ENCODE data around the gene ENTHD1. TPM values are rescaled to one million over a fixed set of nuclear protein-coding genes. Genes with fewer than 3 reads are reported as not detected.

The ENTHD1 gene
- total and polyA plus RNA-seq, 2 of the 8 experiments (the other 6 are each of a cell fraction or from before 2014, with no cell fraction given) = not detected

- TF ChIP-seq CHD7 (IDR thresholded peaks at IDR 0.05; ENCODE audit: insufficient replicate concordance, low read length) (no peak), SAP30 (IDR thresholded peaks at IDR 0.05; ENCODE audit: insufficient read depth, insufficient replicate concordance, low read length) (no peak), KDM1A (IDR thresholded peaks at IDR 0.05; ENCODE audit: borderline replicate concordance, low read length) (no peak), GTF2F1 (IDR thresholded peaks at IDR 0.05; ENCODE audit: borderline replicate concordance, low read depth, low read length) (no peak), BACH1 (IDR thresholded peaks at IDR 0.05; ENCODE audit: low read length) (no peak), NRF1 (IDR thresholded peaks at IDR 0.05; ENCODE audit: low read depth, low read length) (no peak), CBX5 (IDR thresholded peaks at IDR 0.05; ENCODE audit: low read depth, low read length) (no peak), USF2 (IDR thresholded peaks at IDR 0.05; ENCODE audit: low read length) (no peak), RFX5 (IDR thresholded peaks at IDR 0.05; ENCODE audit: borderline replicate concordance, low read depth, low read length) (no peak)
- TF ChIP-seq, protein P1, sequence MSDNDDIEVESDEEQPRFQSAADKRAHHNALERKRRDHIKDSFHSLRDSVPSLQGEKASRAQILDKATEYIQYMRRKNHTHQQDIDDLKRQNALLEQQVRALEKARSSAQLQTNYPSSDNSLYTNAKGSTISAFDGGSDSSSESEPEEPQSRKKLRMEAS (IDR thresholded peaks at IDR 0.05) = no peak
These were observed 30.1 kb upstream of the ENTHD1 start (continued) for GRCh38 chr22:39923696-39924095.

All from H1 (cell line).